Fibroblast of skin of left biceps (primary cell): ENCODE data around the gene NPHP3.
"Not testable (repeated sequence)": the region's sequence is repeated elsewhere in the genome, so short reads cannot be mapped to it uniquely, and the experiment has no call there.

Experiments used
- DNase-seq, 2 experiments: peaks; one replicate each; pipeline ENCODE4 v3.0.0-alpha.2; 2013; ENCODE audit warnings: low read depth in 2 of 2

NPHP3 gene

GRCh38 chr3:132641837-132642538, 80.2 kb downstream of the NPHP3 start:
- DNase-seq = no peak

DNA sequence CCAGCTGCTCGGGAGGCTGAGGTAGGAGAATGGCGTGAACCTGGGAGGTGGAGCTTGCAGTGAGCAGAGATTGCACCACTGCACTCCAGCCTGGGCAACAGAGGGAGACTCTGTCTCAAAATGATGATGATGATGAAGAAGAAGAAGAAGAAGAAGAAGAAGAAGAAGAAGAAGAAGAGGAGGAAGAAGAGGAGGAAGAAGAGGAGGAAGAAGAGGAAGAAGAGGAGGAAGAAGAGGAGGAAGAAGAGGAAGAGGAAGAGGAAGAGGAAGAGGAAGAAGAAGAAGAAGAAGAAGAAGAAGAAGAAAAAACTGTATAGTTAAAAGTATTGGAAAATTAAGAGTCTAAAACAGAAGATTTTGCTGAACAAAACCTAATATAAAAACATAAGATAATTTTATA, 80.8 kb downstream of the NPHP3 start:
- DNase-seq = not testable (repeated sequence)

GRCh38 chr3:132638706-132639105, 83.5 kb downstream of the NPHP3 start:
- no peak for DNase-seq

DNA sequence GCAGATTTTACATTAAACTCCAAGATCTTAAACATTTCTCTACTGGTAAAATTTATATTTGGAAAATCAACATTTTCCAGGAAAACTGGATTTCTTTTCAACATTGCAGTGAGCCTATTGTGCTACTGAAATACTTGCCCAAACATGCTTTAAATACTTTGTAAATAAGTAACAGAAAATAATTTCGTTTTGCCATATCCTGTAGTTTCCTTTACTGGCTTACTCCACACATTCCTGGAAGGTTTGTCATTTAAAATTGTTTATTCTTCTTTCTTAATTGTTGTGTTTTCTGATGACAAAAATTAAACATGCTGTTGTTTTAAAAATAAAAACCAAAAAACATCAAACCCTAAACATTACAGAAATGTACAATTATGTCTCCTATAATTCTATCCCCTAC, 84.6 kb downstream of the NPHP3 start:
- DNase-seq = no peak

GRCh38 chr3:132635052-132635451, 87.2 kb downstream of the NPHP3 start:
- no peak for DNase-seq
